Lung (tissue), 12 donors: ENCODE measurements around the gene ROBO1. TPM values are rescaled to one million over a fixed set of nuclear protein-coding genes. Genes with fewer than 3 reads are reported as not detected.

Experiments
- ATAC-seq: fragments of 200-7000 bp; cut with Tn5 transposase; one replicate; pipeline ENCODE4 v1.9.1; 2020; ENCODE audit warnings: moderate number of reproducible peaks; ENCODE audit not compliant: insufficient read depth, low FRiP score
- DNase-seq, 3 donors: peaks; one replicate each; pipeline ENCODE4 v3.0.0-alpha.2; 2013 to 2017
- H3K27ac ChIP-seq, 2 donors: one replicate each; pipeline ENCODE4 v1.5.1; 2013; ENCODE audit warnings: mild to moderate bottlenecking in 2 of 2, moderate library complexity in 2 of 2, control low read depth in 1 of 2, inconsistent platforms in 1 of 2, low read depth in 1 of 2, low read length in 1 of 2
- H3K27me3 ChIP-seq, 3 donors: one replicate each; pipeline ENCODE4 v1.5.1; 2013; ENCODE audit warnings: low read length in 2 of 3; ENCODE audit not compliant: control insufficient read depth in 3 of 3, insufficient read depth in 3 of 3
- H3K36me3 ChIP-seq, 4 donors: one replicate each; pipeline ENCODE4 v1.5.1; 2013; ENCODE audit warnings: low read length in 4 of 4, mild to moderate bottlenecking in 1 of 4, moderate library complexity in 1 of 4; ENCODE audit not compliant: control insufficient read depth in 4 of 4, insufficient read depth in 4 of 4
- H3K4me1 ChIP-seq, 5 donors: one replicate each; pipeline ENCODE4 v1.5.1; 2013; ENCODE audit warnings: low read length in 5 of 5, mild to moderate bottlenecking in 2 of 5, moderate library complexity in 1 of 5; ENCODE audit not compliant: control insufficient read depth in 5 of 5, insufficient read depth in 5 of 5
- H3K4me3 ChIP-seq: one replicate; pipeline ENCODE4 v1.5.1; 2013; ENCODE audit warnings: mild to moderate bottlenecking, control low read depth, moderate library complexity
- H3K9ac ChIP-seq, 2 donors: one replicate each; pipeline ENCODE4 v1.5.1; 2013; ENCODE audit warnings: low read length in 2 of 2, control low read depth in 1 of 2; ENCODE audit not compliant: insufficient read depth in 1 of 2
- H3K9me3 ChIP-seq, 4 donors: one replicate each; pipeline ENCODE4 v1.5.1; 2013; ENCODE audit warnings: low read length in 3 of 4, mild to moderate bottlenecking in 1 of 4, moderate library complexity in 1 of 4; ENCODE audit not compliant: control insufficient read depth in 4 of 4, insufficient read depth in 3 of 4
- CTCF ChIP-seq: IDR thresholded peaks from 2 replicates; pipeline ENCODE4 v1.5.1; 2012; ENCODE audit warnings: mild to moderate bottlenecking; ENCODE audit errors: control extremely low read depth, extremely low read depth
- WGBS, 2 donors: extraction: QIAGEN DNeasy Blood & Tissue Kit; methylation state at CpG; one replicate each; pipeline ENCODE4 v1.1.7; 2013; 5-methylcytosine and 5-hydroxymethylcytosine counted together
- polyA plus RNA-seq, 2 donors: library from polyadenylated mRNA; stranded (reverse); fragments of 200-250 nt; gene quantifications; one replicate each; pipeline ENCODE4 v1.2.1, GENCODE V29; 2013
- total RNA-seq, 2 donors: library from RNA; depleted of rRNA in 1 of 2; stranded (reverse); fragments of >200 nt in 1 of 2; gene quantifications; one replicate each; pipeline ENCODE4 v1.2.1, GENCODE V29; 2014 to 2021
- donor health status: control.
- donor health status: control.
- donor health status: Bipolar disorder and iron deficiency.
- donor health status: healthy.
- donor health status: DM: yes; HTN: yes; CAD: no.

ROBO1 gene
- total and polyA plus RNA-seq, 4 donors = 2.6 to 72.6 (median 15.7) TPM

DNA sequence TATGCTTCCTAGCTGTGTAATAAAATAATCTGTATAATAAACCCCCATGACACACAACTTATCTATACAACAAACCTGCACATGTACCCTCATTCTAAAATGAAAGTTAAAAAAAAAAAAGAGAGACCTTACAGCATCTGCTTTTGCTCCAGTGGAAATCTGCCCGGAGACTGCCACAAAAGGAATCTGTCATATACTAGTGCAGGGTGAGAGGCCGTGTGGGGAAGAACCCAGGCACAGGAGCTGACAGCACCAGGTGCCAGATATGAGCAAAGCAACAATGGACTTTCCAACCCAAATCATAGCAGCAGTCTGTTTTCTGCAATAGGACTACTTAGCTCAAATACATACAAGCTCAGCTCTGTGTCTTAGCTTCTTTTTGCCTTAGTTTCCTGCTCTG is 346.5 kb downstream of the ROBO1 start:
- Histone ChIP-seq H3K27me3 (no peaks in the 10 kb centered on the region), H3K27ac (no peak overlapping the region), H3K36me3 (no peaks in the 10 kb centered on the region), H3K9ac (no peak overlapping the region), H3K4me3 (no peak overlapping the region), H3K9me3 (no peaks in the 10 kb centered on the region), H3K4me1 (peaks cover 0 to 9% (median 0%) of the 10 kb centered on the region in 5 donors)
- 60 to 78% methylated on average over 2 of the region's 2 CpGs for WGBS, 2 donors
- TF ChIP-seq CTCF = no peak
- ATAC-seq (no peak), DNase-seq (peak in 2 of 3 donors; percentile 15 to 34)

DNA sequence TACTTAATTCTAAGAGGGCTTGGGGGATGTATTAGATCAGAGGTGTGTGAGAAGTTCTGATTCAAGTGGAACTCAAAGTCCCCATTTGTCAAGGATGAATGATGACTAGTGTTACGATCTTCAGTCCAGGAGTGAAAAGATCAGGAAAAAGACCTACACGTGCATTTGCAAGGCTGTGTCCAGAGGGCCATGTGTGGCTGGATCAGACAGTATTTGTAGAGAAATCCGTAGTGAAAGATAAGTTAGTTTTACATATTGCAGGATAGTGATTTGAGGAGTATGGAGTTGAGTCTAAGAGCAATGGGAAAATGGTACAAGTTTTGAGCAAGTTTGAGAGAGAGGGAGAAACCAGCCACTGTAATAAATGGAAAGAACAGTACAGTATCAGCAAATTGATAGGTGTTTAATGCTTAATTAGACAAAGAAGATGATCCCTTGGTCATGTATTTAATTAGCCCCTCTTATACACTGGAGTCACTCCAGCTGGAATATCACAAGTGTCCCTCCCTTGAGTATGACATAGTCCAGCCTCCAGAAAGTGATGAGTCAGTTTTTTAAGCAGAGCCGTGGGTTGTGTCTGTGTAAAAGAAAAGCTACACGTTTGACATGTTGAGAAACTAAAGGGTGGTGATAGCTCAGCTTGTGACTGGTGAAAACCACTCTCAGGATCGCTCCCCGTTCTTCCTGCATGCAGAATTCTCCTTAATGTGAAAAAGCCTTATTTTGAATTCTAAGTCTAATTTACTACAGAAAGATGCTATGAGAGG is 348.8 kb downstream of the ROBO1 start:
- DNase-seq (peak in 2 of 3 donors; percentile 21 to 53), ATAC-seq (no peak)
- H3K9ac ChIP-seq = no peak overlapping the region
- no peaks in the 10 kb centered on the region for H3K27me3 ChIP-seq
- no peaks in the 10 kb centered on the region for H3K9me3 ChIP-seq
- 62 to 73% methylated on average over 7 of the region's 7 CpGs for WGBS, 2 donors
- no peak for TF ChIP-seq CTCF
- no peak overlapping the region for H3K4me3 ChIP-seq
- H3K36me3 ChIP-seq = no peaks in the 10 kb centered on the region
- peaks cover 0 to 19% (median 0%) of the 10 kb centered on the region in 5 donors for H3K4me1 ChIP-seq
- H3K27ac ChIP-seq = no peak overlapping the region

- no peak overlapping the region for H3K27ac ChIP-seq
- H3K9me3 ChIP-seq = no peaks in the 10 kb centered on the region
- H3K4me1 ChIP-seq = peaks cover 0 to 12% (median 0%) of the 10 kb centered on the region in 5 donors
- ATAC-seq (no peak), DNase-seq (no peak)
- H3K4me3 ChIP-seq = no peak overlapping the region
- no peaks in the 10 kb centered on the region for H3K36me3 ChIP-seq
- H3K27me3 ChIP-seq = no peaks in the 10 kb centered on the region
- 58 to 66% methylated on average over 3 of the region's 3 CpGs for WGBS, 2 donors
- TF ChIP-seq CTCF = no peak
- H3K9ac ChIP-seq = no peak overlapping the region
Observed at GRCh38 chr3:79415356-79415755, 352.4 kb downstream of the ROBO1 start.
